Muscle layer of duodenum (tissue), 2 donors: ENCODE results near the gene ARHGDIG.
"Not testable (repeated sequence)": the region's sequence is repeated elsewhere in the genome, so short reads cannot be mapped to it uniquely, and the experiment has no call there.

Experiments
- H3K27ac ChIP-seq: one replicate; pipeline ENCODE4 v1.7.0; 2013; ENCODE audit warnings: mild to moderate bottlenecking, low read length
- H3K27me3 ChIP-seq: one replicate; pipeline ENCODE4 v1.7.0; 2013; ENCODE audit warnings: low read depth, mild to moderate bottlenecking, control low read depth, low read length
- H3K36me3 ChIP-seq, 2 donors: one replicate each; pipeline ENCODE4 v1.7.0; 2013; ENCODE audit warnings: low read length in 2 of 2, control low read depth in 1 of 2, mild to moderate bottlenecking in 1 of 2; ENCODE audit not compliant: insufficient read depth in 2 of 2, control insufficient read depth in 1 of 2
- H3K4me1 ChIP-seq, 2 donors: one replicate each; pipeline ENCODE4 v1.7.0; 2013; ENCODE audit warnings: low read length in 2 of 2, mild to moderate bottlenecking in 2 of 2, control low read depth in 1 of 2, moderate library complexity in 1 of 2; ENCODE audit not compliant: insufficient read depth in 2 of 2, control insufficient read depth in 1 of 2
- H3K4me3 ChIP-seq, 2 donors: one replicate each; pipeline ENCODE4 v1.7.0; 2013; ENCODE audit warnings: low read length in 2 of 2, low read depth in 1 of 2, mild to moderate bottlenecking in 1 of 2
- H3K9me3 ChIP-seq, 2 donors: one replicate each; pipeline ENCODE4 v1.7.0; 2013; ENCODE audit warnings: low read length in 2 of 2, control low read depth in 1 of 2, mild to moderate bottlenecking in 1 of 2; ENCODE audit not compliant: control insufficient read depth in 1 of 2
- donor health status: healthy.

Gene ARHGDIG

GRCh38 chr16:322476-323143 is 42.2 kb downstream of the ARHGDIG start:
- Histone ChIP-seq H3K27ac (no peak overlapping the region), H3K9me3 (no peaks in the 10 kb centered on the region), H3K4me3 (no peak overlapping the region), H3K4me1 (peaks cover 2% of the 10 kb centered on the region in 2 donors), H3K36me3 (peaks cover 0 to 11% of the 10 kb centered on the region in 2 donors), H3K27me3 (no peaks in the 10 kb centered on the region)

- Histone ChIP-seq H3K4me3 (no peak overlapping the region), H3K4me1 (peaks cover 5 to 8% of the 10 kb centered on the region in 2 donors)
Measured at GRCh38 chr16:324201-324450, 43.7 kb downstream of the ARHGDIG start.

DNA sequence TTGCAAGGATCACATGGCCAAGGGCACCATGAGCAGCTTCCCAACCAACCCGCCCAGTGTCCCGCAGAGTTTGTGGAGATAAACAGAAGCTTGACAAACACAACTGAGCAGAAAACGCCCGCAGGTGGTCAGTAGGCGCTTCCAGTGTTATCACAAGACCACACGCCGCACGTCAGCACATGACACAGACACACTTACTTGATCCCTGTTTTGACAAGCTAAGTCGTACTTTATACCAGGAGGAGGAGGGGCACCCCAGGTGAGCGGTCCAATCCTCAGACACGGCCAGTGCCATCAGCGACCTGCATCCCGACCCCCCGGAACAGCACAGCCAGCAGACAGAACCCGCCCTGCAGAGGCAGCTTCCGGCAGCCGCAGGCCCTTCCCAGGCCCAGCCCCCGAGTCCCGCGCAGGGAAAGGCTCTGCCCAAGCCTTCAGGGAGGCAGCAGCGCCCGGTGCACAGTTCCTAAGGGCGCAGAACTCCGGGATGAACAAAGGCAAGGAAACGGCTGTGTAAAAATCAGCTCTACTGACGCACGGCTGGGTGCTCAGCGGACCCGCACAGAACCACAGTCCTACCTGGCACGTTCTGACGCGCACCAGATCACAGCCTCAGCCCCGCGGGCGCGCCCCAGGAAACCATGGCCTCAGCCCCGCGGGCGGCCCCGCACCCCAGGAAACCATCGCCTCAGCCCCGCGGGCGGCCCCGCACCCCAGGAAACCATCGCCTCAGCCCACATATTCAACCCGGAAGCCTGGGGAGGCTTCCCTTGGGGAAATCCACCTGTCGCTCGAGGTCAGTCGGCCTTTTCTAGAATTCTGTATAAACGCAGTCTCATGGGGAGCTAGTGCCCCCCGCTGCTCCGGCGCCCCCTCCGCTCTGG is 44.3 kb downstream of the ARHGDIG start:
- H3K4me1 ChIP-seq = peaks cover 5 to 8% of the 10 kb centered on the region in 2 donors
- no peaks in the 10 kb centered on the region for H3K36me3 ChIP-seq
- no peaks in the 10 kb centered on the region for H3K27me3 ChIP-seq
- H3K27ac ChIP-seq = no peak overlapping the region
- no peaks in the 10 kb centered on the region for H3K9me3 ChIP-seq
- H3K4me3 ChIP-seq = peak overlapping the region in 1 of 2 donors; percentile 19

More at GRCh38 chr16:324201-324450, 43.7 kb downstream of the ARHGDIG start:
- no peaks in the 10 kb centered on the region for H3K27me3 ChIP-seq
- no peak overlapping the region for H3K27ac ChIP-seq
- H3K9me3 ChIP-seq = no peaks in the 10 kb centered on the region
- peaks cover 0 to 3% of the 10 kb centered on the region in 2 donors for H3K36me3 ChIP-seq

DNA sequence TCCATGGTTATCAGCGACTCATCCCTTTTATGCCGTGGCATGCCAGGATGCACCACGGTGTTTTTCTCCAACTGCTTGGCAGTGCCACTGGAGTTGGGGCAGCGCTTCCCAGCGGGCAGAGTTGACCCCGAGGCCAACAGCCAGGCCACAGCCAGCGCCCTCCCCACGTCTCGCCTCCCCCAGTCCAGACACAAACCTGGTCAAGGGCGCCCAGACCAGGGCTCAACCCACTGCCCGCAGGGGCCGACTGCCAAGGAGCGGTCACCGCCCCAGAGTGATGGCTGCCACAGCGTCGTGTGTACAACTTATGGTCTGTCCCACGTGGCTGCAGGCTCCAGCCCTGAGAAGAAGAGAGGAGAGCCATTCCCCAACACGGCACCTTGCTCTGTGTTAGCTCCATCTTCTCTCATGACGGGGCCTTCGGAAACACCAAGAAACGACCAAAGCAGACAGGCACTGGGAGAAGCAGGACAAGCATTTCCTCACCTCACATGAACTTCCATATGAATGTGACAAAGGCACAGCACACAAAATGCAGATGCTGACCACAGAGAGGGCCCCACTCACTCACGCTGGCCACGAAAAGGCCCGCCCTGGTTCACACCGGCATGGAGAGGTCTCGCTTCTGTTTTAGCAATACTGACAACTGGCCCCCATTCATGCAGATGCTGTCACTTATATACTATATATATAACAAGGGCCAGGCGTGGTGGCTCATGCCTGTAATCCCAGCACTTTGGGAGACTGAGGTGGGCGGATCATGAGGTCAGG is 45.2 kb downstream of the ARHGDIG start:
- Histone ChIP-seq H3K27ac (no peak overlapping the region), H3K27me3 (no peaks in the 10 kb centered on the region), H3K36me3 (no peaks in the 10 kb centered on the region), H3K4me1 (peaks cover 6 to 12% of the 10 kb centered on the region in 2 donors), H3K9me3 (no peaks in the 10 kb centered on the region), H3K4me3 (no peak overlapping the region)

- H3K4me3 ChIP-seq = no peak overlapping the region
- no peaks in the 10 kb centered on the region for H3K9me3 ChIP-seq
- H3K36me3 ChIP-seq = no peaks in the 10 kb centered on the region
- no peaks in the 10 kb centered on the region for H3K27me3 ChIP-seq
- peak overlapping the region; percentile 6 for H3K27ac ChIP-seq
- peaks cover 12 to 16% of the 10 kb centered on the region in 2 donors for H3K4me1 ChIP-seq
Measured at GRCh38 chr16:330741-331140, 50.4 kb downstream of the ARHGDIG start.

DNA sequence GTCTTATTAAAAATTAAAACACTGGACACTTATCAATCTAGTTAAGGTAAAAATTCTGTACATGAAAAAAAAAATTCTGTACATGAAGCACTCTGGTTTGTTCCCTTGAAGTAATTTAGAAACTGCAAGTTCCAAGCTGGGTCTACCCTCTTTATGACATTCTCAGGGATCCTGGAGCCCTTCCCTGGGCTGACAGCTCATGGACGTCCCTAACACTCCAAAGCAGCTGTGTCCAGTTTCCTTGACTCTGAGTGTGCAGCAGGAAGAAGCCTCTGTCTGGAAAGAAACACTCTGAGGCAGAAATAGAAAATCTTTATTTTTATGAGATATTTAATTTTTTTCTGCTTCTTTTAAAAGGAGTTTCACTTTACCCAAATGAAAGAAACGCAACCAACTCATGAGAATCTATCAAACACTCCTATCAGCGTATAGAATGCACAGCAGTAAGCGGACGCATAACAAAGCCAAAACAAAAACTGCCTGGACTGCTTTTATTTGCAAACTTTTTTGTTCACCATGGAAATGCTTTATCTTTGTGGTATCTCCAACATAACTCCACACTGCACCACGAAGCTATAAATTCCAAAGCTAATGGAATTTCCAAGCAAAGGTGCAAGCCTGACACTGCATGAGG is 50.9 kb downstream of the ARHGDIG start:
- H3K4me3 ChIP-seq, H3K9me3 ChIP-seq, H3K36me3 ChIP-seq, H3K27me3 ChIP-seq: not testable (repeated sequence)
- Histone ChIP-seq H3K27ac (peak overlapping the region; percentile 6), H3K4me1 (peaks cover 12 to 16% of the 10 kb centered on the region in 2 donors)
